BLaER1 (cell line): ENCODE data around the gene FGD3.

Experiments
- H3K27ac ChIP-seq: shearing (Covaris generic); formaldehyde crosslinking; 2 replicates; pipeline ENCODE4 v1.8.1; 2022
- H3K27me3 ChIP-seq: shearing (Covaris generic); formaldehyde crosslinking; 2 replicates; pipeline ENCODE4 v1.8.1; 2022
- H3K36me3 ChIP-seq: shearing (Covaris generic); formaldehyde crosslinking; 2 replicates; pipeline ENCODE4 v1.8.1; 2022
- H3K4me1 ChIP-seq: shearing (Covaris generic); formaldehyde crosslinking; 2 replicates; pipeline ENCODE4 v1.8.1; 2022
- H3K4me2 ChIP-seq: shearing (Covaris generic); formaldehyde crosslinking; 2 replicates; pipeline ENCODE4 v1.8.1; 2022
- H3K4me3 ChIP-seq: shearing (Covaris generic); formaldehyde crosslinking; 2 replicates; pipeline ENCODE4 v1.8.1; 2022
- H3K9ac ChIP-seq: shearing (Covaris generic); formaldehyde crosslinking; 2 replicates; pipeline ENCODE4 v1.8.1; 2022
- H3K9me3 ChIP-seq: shearing (Covaris generic); formaldehyde crosslinking; 2 replicates; pipeline ENCODE4 v1.8.1; 2022
- H4K20me1 ChIP-seq: shearing (Covaris generic); formaldehyde crosslinking; 2 replicates; pipeline ENCODE4 v1.8.1; 2022
- Cebpa-rat ChIP-seq: shearing (Covaris generic); IDR thresholded peaks from 2 replicates; pipeline ENCODE4 v1.8.1; 2022

The FGD3 gene

DNA sequence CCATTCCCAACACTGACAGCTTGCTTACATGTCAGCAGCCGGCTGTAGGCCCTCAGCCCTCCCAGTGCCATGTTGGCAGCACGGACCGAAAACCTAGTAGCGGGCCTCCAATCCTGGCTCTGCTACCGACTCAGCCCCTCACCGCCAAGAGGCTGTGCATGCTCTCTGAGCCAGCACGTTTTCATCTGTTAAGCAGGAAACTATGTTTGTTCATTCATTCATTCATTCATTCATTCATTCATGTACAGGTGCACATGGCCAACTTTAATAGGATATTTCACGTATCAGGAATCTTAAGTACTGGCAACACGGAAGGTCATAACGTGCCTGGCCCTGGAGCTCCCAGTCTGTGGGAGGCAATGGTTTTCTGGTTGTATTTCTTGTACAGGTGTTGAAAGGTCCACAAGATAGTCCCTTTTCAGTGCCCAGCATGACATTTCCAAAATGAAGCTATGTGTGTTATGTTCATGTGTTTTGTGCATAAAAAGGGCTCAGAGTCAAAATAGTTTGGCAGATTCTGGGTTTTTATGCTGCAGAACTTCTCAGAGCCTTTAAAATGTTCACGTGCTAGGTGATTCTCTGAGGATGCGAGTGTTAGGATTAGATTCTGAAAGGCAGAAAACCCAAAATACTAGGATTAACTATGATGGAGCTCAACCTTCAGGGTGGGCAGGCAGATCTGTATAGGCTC is 128.9 kb downstream of the FGD3 start:
- Histone ChIP-seq H3K4me1 (peaks cover 61% of the 10 kb centered on the region), H4K20me1 (peaks cover 4% of the 10 kb centered on the region; the same call in 1 of the 2 replicates), H3K27me3 (no peaks in the 10 kb centered on the region), H3K27ac (no peak overlapping the region), H3K9ac (no peak overlapping the region), H3K4me2 (no peak overlapping the region), H3K4me3 (no peak overlapping the region), H3K9me3 (no peaks in the 10 kb centered on the region), H3K36me3 (peaks cover 67% of the 10 kb centered on the region)
- no peak for TF ChIP-seq Cebpa-rat

DNA sequence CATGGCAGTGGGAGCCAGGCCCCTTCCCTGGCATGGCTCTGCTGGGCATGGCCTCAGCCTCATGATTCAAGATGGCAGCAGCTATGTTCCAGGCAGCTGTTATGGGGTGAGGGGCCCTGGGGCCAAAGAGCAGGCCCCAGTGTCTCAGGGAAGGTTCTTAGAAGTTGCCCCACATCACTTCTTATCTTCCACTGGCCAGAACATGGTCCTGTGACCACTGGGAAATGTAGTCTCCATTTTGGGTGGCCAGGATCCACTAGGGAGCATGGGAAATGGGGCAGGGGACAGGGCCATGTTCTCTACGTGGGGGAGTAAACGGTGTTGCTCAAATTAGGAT is 129.4 kb downstream of the FGD3 start:
- Histone ChIP-seq H3K9me3 (no peaks in the 10 kb centered on the region), H3K4me3 (no peak overlapping the region)

DNA sequence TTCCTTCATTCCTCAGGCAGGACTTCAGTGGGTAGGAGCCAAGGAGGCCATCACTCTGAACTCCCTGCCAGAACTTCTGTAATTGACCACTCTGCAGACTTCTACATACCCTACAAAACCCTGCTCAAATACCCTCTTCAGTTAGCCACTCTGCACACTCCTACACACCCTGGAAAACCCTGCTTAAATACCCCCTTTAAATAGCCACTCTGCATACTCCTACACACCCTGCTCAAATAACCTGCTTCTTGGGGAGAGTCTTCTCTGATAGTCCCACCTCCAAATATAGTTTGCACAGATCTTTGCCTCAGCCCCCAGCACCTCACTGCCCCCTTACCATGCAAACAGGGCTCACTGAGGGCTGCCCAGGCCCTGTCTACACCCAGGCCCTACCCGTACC is 130.0 kb downstream of the FGD3 start:
- Histone ChIP-seq H3K9me3 (no peaks in the 10 kb centered on the region), H3K4me3 (no peak overlapping the region), H3K4me1 (peaks cover 52% of the 10 kb centered on the region), H4K20me1 (peaks cover under 1% of the 10 kb centered on the region; the same call in 1 of the 2 replicates), H3K36me3 (peaks cover 70% of the 10 kb centered on the region), H3K9ac (no peak overlapping the region), H3K27me3 (no peaks in the 10 kb centered on the region), H3K27ac (no peak overlapping the region), H3K4me2 (no peak overlapping the region)
- no peak for TF ChIP-seq Cebpa-rat

More for the DNA sequence above, 129.4 kb downstream of the FGD3 start:
- H3K4me1 ChIP-seq = peaks cover 58% of the 10 kb centered on the region
- H3K36me3 ChIP-seq = peaks cover 67% of the 10 kb centered on the region
- TF ChIP-seq Cebpa-rat = no peak
- no peaks in the 10 kb centered on the region for H3K27me3 ChIP-seq
- H4K20me1 ChIP-seq = peaks cover 4% of the 10 kb centered on the region; the same call in 1 of the 2 replicates
- H3K4me2 ChIP-seq = no peak overlapping the region
- no peak overlapping the region for H3K27ac ChIP-seq
- H3K9ac ChIP-seq = no peak overlapping the region

DNA sequence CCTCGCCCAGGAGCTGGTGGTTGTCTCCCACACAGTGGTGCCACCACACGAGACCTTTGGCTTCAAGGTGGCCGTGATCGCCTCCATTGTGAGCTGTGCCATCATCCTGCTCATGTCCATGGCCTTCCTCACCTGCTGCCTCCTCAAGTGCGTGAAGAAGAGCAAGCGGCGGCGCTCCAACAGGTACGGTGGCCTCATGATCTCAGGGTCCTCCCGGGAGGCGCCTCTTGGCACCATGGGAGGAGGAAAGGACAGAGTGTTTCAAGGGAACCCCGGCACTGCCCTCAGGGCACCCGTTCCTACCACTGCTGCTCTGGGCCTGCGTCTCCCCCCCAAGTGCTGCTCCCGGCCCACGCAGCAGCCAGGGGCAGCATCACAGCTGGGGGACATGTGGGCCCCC is 130.5 kb downstream of the FGD3 start:
- Histone ChIP-seq H3K27me3 (no peaks in the 10 kb centered on the region), H3K27ac (no peak overlapping the region), H3K4me3 (no peak overlapping the region), H3K9me3 (no peaks in the 10 kb centered on the region), H3K4me2 (0 out of 2 replicates have a peak overlapping the region, but pooled peaks have one; percentile 9), H3K9ac (no peak overlapping the region), H3K4me1 (peaks cover 52% of the 10 kb centered on the region), H3K36me3 (peaks cover 73% of the 10 kb centered on the region), H4K20me1 (no peaks in the 10 kb centered on the region)
- no peak for TF ChIP-seq Cebpa-rat

DNA sequence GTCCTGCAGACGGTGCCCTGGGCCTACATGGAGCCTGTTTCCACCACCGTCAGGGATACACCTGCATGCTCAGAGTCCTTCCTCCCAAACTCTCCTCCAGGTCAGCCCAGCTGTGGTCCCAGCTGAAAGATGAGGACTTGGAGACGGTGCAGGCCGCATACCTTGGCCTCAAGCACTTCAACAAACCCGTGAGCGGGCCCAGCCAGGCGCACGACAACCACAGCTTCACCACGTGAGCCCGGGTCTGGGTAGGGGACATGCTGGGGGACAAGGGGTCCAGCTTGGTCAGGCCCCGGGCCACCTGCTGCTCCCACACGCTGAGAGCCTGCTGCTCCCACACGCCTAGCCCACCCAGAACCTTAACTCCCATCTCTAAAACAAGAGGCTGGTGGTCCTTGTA is 132.0 kb downstream of the FGD3 start:
- Histone ChIP-seq H3K4me2 (no peak overlapping the region), H3K9me3 (no peaks in the 10 kb centered on the region), H3K9ac (no peak overlapping the region), H3K27ac (0 out of 2 replicates have a peak overlapping the region, but pooled peaks have one; percentile 16), H4K20me1 (no peaks in the 10 kb centered on the region), H3K36me3 (peaks cover 81% of the 10 kb centered on the region), H3K4me3 (no peak overlapping the region), H3K4me1 (peaks cover 43% of the 10 kb centered on the region), H3K27me3 (no peaks in the 10 kb centered on the region)
- no peak for TF ChIP-seq Cebpa-rat

DNA sequence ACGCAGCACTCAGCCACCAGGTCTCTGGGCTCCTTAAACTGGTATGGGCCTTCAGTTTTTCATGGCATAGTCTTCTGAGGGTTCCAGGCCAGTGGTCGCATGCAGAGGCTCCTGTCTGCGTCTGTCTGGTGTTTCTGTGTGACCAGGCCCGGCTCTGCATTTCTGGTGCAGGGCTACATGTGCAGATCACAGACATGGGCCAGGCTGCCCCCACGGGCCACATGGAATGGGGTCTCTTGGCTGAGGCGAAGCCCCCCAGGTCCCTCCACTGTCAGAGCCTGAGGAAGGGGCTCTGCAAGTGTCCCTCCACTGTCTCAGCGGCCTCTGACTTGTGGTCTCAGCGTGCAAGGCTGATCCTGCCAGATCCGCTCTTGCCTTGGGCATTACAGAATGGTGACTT is 133.1 kb downstream of the FGD3 start:
- H4K20me1 ChIP-seq = no peaks in the 10 kb centered on the region
- no peak overlapping the region for H3K4me3 ChIP-seq
- H3K4me2 ChIP-seq = no peak overlapping the region
- no peak overlapping the region for H3K27ac ChIP-seq
- no peaks in the 10 kb centered on the region for H3K27me3 ChIP-seq
- TF ChIP-seq Cebpa-rat = no peak
- H3K36me3 ChIP-seq = peaks cover 91% of the 10 kb centered on the region
- no peaks in the 10 kb centered on the region for H3K9me3 ChIP-seq
- H3K4me1 ChIP-seq = peaks cover 43% of the 10 kb centered on the region
- 0 out of 2 replicates have a peak overlapping the region, but pooled peaks have one; percentile 10 for H3K9ac ChIP-seq

DNA sequence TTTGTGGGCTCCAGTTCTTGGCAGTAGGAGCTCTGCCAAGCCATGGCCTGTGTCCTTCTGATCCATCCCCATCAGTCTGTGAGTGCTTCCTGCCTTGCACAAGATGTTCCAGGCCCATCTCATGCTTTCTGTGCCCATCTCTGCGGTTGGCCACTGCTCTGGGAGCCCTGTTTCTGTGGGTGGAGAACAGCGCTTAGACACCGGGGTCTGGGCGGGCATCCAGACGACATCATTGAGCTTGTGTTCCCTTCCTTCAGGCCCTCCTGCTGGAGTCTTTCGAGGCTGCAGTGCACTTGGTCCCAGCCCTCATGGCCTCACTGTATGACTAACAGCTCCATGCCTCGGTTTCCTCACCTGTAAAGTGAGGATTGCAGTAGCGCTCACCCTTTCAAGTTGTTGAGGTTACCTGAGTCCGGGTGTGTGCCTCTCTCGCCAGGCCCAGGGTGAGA is 133.8 kb downstream of the FGD3 start:
- H3K9ac ChIP-seq = no peak overlapping the region

DNA sequence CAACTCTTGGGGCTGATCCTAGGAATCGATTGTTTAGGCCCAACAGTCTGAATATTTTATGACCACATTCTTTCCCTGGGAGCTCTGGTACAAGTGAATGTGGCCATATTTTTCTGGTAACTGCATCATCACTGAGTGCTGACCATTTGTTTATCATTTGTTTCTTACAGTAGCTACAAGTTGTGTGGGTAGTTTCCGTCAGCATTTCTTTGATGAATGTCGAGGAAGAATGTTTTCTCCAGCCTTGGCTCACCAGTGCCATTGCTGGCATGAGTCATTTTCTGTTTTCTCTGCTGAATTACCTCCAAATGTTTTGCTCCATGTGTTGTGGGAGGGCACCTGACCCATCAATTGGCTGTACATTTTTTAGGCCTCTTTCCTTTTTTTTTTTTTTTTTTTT is 134.6 kb downstream of the FGD3 start:
- H3K4me3 ChIP-seq = no peak overlapping the region
- peaks cover 47% of the 10 kb centered on the region for H3K4me1 ChIP-seq
- no peak overlapping the region for H3K9ac ChIP-seq
- no peak overlapping the region for H3K27ac ChIP-seq
- peaks cover 94% of the 10 kb centered on the region for H3K36me3 ChIP-seq
- no peaks in the 10 kb centered on the region for H3K27me3 ChIP-seq
- no peak for TF ChIP-seq Cebpa-rat
- H4K20me1 ChIP-seq = no peaks in the 10 kb centered on the region
- H3K4me2 ChIP-seq = no peak overlapping the region
- H3K9me3 ChIP-seq = no peaks in the 10 kb centered on the region

More for the DNA sequence above, 133.8 kb downstream of the FGD3 start:
- H4K20me1 ChIP-seq = no peaks in the 10 kb centered on the region
- H3K4me3 ChIP-seq = no peak overlapping the region
- H3K36me3 ChIP-seq = peaks cover 94% of the 10 kb centered on the region
- no peaks in the 10 kb centered on the region for H3K9me3 ChIP-seq
- H3K27ac ChIP-seq = no peak overlapping the region
- peaks cover 43% of the 10 kb centered on the region for H3K4me1 ChIP-seq
- no peak overlapping the region for H3K4me2 ChIP-seq
- no peaks in the 10 kb centered on the region for H3K27me3 ChIP-seq
- TF ChIP-seq Cebpa-rat = no peak

DNA sequence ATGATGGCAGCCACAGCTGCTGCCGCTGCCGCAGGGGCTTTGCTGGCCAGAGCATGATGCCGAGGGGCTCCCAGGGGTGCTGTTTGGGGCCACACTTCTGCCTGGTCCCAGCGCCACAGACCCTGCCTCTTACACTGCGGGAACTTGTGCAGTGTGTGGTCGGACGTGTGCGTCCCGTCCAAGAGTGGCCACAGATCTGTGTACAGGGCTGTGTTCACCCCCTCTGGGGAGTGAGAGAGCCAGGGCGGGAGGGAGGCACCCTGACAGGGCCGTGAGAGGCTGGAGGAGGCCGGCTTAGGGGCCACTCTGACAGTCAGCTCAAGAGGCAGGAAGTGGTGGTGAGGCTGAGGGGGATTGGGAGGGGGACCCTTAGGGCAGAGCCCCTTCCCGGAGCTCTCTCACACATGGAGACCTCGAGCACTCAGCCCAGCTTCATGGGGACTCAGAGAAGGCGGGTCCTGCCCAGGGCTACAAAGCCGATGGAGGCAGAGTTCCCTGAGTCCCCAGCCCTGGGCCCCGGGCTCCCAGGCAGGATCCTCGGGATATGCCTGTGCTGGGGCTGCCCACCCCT is 135.6 kb downstream of the FGD3 start:
- H3K9ac ChIP-seq = peak overlapping the region; percentile 25; the same call in 1 of the 2 replicates
- no peak for TF ChIP-seq Cebpa-rat
- peak overlapping the region; percentile 55 for H3K4me2 ChIP-seq
- no peak overlapping the region for H3K4me3 ChIP-seq
- H3K4me1 ChIP-seq = peaks cover 53% of the 10 kb centered on the region
- no peaks in the 10 kb centered on the region for H3K9me3 ChIP-seq
- no peaks in the 10 kb centered on the region for H4K20me1 ChIP-seq
- H3K36me3 ChIP-seq = peaks cover 93% of the 10 kb centered on the region
- peak overlapping the region; percentile 66 for H3K27ac ChIP-seq
- no peaks in the 10 kb centered on the region for H3K27me3 ChIP-seq
